Measurements from ENCODE around the gene ACACB.

The ACACB gene

GRCh38 chr12:109276160-109276559 is 159.8 kb downstream of the ACACB start:
- TF ChIP-seq CTCF (IDR thresholded peaks at IDR 0.05; ENCODE audit: low read depth, low read length) = no peak
- no peak overlapping the region for H3K4me3 ChIP-seq (ENCODE audit: low read depth, low read length)
- H3K9me3 ChIP-seq (ENCODE audit: severe bottlenecking) = no peaks in the 10 kb centered on the region
- H3K36me3 ChIP-seq = no peaks in the 10 kb centered on the region
- H3K27ac ChIP-seq = no peak overlapping the region
- H3K27me3 ChIP-seq (ENCODE audit: insufficient read depth, low read depth, severe bottlenecking) = no peaks in the 10 kb centered on the region
- no peak for DNase-seq

GRCh38 chr12:109277255-109277898 is 161.0 kb downstream of the ACACB start:
- no peak for TF ChIP-seq CTCF (IDR thresholded peaks at IDR 0.05; ENCODE audit: low read depth, low read length)
- no peak for DNase-seq

GRCh38 chr12:109277899-109278762 is 161.7 kb downstream of the ACACB start:
- Histone ChIP-seq H3K9me3 (ENCODE audit: severe bottlenecking) (no peaks in the 10 kb centered on the region), H3K27me3 (ENCODE audit: insufficient read depth, low read depth, severe bottlenecking) (no peaks in the 10 kb centered on the region), H3K27ac (no peak overlapping the region), H3K4me3 (ENCODE audit: low read depth, low read length) (no peak overlapping the region), H3K36me3 (no peaks in the 10 kb centered on the region)
- TF ChIP-seq CTCF (IDR thresholded peaks at IDR 0.05; ENCODE audit: low read depth, low read length) = no peak
- peak; percentile 33 for DNase-seq

More at GRCh38 chr12:109277255-109277898, 161.0 kb downstream of the ACACB start:
- no peaks in the 10 kb centered on the region for H3K36me3 ChIP-seq
- H3K27ac ChIP-seq = no peak overlapping the region
- H3K4me3 ChIP-seq (ENCODE audit: low read depth, low read length) = no peak overlapping the region
- H3K9me3 ChIP-seq (ENCODE audit: severe bottlenecking) = no peaks in the 10 kb centered on the region
- H3K27me3 ChIP-seq (ENCODE audit: insufficient read depth, low read depth, severe bottlenecking) = no peaks in the 10 kb centered on the region

GRCh38 chr12:109278912-109279311 is 162.5 kb downstream of the ACACB start:
- no peak overlapping the region for H3K4me3 ChIP-seq (ENCODE audit: low read depth, low read length)
- no peak overlapping the region for H3K27ac ChIP-seq
- H3K36me3 ChIP-seq = no peaks in the 10 kb centered on the region
- no peak for TF ChIP-seq CTCF (IDR thresholded peaks at IDR 0.05; ENCODE audit: low read depth, low read length)
- no peak for DNase-seq
- no peaks in the 10 kb centered on the region for H3K9me3 ChIP-seq (ENCODE audit: severe bottlenecking)
- H3K27me3 ChIP-seq (ENCODE audit: insufficient read depth, low read depth, severe bottlenecking) = no peaks in the 10 kb centered on the region

- no peak overlapping the region for H3K27ac ChIP-seq
- no peak overlapping the region for H3K4me3 ChIP-seq (ENCODE audit: low read depth, low read length)
- no peak for TF ChIP-seq CTCF (IDR thresholded peaks at IDR 0.05; ENCODE audit: low read depth, low read length)
Measured at GRCh38 chr12:109279525-109279924, 163.1 kb downstream of the ACACB start.

More at GRCh38 chr12:109279525-109279924, 163.1 kb downstream of the ACACB start:
- H3K9me3 ChIP-seq (ENCODE audit: severe bottlenecking) = no peaks in the 10 kb centered on the region
- no peak for DNase-seq
- no peaks in the 10 kb centered on the region for H3K27me3 ChIP-seq (ENCODE audit: insufficient read depth, low read depth, severe bottlenecking)
- H3K36me3 ChIP-seq = no peaks in the 10 kb centered on the region

Measured in WERI-Rb-1 (cell line).